Choroid plexus epithelial cell (primary cell): ENCODE data around the gene ADNP2.
A peak's percentile ranks its signal among the peaks of the same experiment; 100 is the strongest.

Experiments
- DNase-seq: peaks from one replicate; pipeline ENCODE4 v3.0.0-alpha.2; 2010; ENCODE audit warnings: low read depth
- H3K4me3 ChIP-seq: 2 replicates; pipeline ENCODE4 v1.5.1; 2011; ENCODE audit warnings: low read depth, mild to moderate bottlenecking, control low read depth, low read length, moderate library complexity
- TF ChIP-seq, protein P1 (sequence below): conservative IDR thresholded peaks from 2 replicates; pipeline ENCODE4 v1.5.1; 2011; ENCODE audit warnings: low read depth, mild to moderate bottlenecking, control low read depth, inconsistent platforms, low read length, moderate library complexity

Gene ADNP2

DNA sequence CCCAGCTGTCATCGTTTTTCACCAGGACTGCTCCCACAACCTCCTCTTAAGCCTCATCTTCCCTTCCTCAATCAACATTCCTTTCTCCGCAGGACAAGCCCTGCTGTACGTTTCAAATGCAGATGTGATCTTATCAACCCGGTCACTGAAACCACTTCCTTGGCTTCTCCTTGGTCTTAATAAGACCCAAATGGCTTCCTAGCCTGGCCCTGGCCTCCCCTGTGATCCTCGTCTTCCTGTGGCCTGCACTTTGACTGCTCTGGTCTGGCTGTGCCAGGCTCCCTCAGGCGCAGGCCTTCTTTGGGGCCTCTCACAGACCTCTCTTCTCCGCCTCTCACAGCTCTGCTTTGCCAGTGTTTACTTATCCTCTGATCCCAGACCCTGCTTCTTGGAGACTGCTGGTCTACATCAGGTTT, 4.7 kb upstream of the ADNP2 start:
- TF ChIP-seq, protein P1, sequence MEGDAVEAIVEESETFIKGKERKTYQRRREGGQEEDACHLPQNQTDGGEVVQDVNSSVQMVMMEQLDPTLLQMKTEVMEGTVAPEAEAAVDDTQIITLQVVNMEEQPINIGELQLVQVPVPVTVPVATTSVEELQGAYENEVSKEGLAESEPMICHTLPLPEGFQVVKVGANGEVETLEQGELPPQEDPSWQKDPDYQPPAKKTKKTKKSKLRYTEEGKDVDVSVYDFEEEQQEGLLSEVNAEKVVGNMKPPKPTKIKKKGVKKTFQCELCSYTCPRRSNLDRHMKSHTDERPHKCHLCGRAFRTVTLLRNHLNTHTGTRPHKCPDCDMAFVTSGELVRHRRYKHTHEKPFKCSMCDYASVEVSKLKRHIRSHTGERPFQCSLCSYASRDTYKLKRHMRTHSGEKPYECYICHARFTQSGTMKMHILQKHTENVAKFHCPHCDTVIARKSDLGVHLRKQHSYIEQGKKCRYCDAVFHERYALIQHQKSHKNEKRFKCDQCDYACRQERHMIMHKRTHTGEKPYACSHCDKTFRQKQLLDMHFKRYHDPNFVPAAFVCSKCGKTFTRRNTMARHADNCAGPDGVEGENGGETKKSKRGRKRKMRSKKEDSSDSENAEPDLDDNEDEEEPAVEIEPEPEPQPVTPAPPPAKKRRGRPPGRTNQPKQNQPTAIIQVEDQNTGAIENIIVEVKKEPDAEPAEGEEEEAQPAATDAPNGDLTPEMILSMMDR = no peak
- H3K4me3 ChIP-seq = no peak overlapping the region
- DNase-seq = peak; percentile 45

DNA sequence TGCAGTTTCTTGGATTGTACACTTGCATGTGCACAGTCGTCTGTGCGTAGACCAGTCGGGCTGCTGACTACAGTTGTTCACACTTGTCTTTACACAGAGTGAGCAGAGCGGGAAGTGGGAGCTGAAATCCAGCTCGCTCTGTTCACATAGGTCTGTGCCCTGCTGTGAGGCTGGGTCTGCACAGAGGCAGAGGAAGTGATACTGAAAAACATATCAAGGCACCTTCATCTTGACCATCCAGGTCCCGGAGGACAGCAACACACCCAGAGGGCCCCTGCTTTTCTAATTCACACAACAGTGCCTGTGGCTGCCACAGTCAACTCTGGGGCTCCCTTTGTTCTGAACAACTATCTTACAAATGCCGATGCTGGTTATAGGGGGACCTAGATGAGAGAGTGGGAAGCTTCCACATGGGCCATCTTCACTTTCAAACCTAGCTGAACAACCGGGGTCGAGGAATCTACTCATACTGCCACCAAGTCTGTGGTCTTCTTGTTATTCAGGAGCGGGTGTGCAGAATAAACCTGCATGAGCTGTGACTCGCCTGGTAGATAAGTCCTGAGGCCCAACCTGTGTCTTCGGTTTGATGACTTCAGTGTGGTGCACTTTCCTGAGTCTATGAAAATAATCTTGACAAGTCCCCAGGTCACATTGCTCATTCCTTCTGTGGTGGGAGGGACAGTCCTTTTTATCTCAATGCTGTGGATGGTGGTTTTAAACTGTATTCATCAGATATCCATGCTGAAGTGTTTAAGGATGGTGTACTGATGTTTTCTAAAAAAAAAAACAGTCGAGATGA, 3.5 kb upstream of the ADNP2 start:
- TF ChIP-seq, protein P1 = no peak
- H3K4me3 ChIP-seq = no peak overlapping the region
- DNase-seq = no peak

DNA sequence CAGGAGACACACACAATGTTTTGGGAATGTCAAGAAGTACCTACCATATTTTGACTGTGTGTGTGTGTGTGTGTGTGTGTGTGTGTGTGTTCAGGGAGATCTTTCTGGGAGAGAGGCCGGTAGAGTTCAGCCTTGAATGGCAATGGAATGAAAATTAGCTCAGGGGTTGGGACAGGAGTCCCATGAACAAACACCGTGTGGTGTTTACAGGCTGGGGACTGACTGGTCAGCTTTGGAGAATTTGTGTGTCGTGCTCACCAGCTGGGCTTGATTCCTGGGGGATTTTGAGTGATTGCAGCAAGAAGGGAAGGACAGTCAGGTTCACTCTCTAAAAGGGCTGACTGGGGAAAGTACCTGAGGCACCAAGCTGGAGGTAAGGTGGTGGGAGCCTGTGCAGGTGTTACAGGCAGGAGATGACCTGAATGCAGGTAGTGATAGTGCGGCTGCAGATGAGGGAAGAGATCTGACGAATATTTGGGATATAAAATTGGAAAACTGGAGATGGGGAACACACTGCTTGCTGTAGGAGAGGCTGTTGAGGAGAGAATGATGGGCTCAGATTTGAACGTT, 2.5 kb upstream of the ADNP2 start:
- H3K4me3 ChIP-seq = no peak overlapping the region
- TF ChIP-seq, protein P1 = no peak
- DNase-seq = peak; percentile 12

DNA sequence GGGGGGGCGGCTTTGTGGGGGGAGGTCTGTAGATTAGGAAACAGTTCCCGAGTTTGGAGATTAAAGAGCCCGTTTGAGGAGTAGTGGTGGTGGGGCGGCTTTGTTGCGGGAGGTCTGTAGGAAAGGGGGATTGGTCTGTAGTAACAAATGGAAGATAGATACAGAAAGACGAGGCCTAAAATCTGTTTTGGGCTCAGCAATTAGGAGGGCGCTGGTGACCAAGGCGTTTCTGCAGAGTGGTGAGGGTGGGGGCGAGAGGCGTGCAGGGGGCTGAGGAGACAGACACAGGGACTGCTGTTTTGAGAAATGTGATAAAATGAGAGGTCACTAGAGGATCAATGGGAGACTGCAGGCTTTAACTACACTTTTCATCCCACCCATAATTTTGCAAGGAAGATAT, 1.6 kb upstream of the ADNP2 start:
- TF ChIP-seq, protein P1 = no peak
- no peak overlapping the region for H3K4me3 ChIP-seq
- no peak for DNase-seq

DNA sequence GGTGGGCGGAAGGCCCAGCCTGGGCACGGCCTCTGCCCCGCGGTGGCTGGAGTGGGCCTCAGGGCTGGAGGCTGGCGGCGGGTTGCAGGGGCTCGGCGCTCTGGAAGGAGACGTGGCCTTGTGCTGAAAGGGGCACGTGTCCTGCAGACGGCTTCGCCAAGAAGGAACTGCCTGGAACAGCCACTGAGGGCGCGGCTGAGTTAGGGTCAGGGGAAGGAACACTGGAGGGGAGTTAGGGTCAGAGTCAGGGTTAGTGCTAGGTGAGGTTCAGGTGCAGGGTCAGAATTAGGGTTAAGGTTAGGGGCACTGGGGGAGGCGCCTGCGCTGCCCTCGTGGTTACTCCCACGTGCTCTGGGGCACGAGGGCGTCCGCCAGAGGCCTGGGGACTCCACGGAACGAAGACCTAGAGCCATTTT, 933 bp upstream of the ADNP2 start:
- H3K4me3 ChIP-seq = no peak overlapping the region
- TF ChIP-seq, protein P1 = no peak
- DNase-seq = no peak

DNA sequence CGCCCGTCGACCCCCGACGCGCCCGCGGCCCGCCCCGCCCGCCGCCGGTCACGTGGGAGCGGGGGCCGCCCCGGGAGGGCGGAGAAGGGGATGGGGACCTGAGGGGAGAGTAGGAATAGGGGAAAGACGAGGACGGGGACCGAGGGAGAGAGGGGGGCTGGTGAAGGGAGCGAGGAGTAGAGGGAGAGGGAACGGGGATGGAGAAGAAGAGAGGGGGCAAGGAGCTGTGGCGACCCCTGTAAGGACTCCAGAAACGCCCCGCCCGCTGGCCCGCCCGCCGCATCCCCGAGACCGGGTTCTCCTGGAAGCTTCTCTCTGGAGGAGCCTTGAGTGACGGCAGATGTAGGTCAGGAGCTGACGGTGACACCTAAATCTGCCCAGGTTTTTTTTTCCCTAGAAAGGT, 615 bp downstream of the ADNP2 start:
- peak; percentile 53 for DNase-seq
- TF ChIP-seq, protein P1 = no peak
- peak overlapping the region; percentile 83 for H3K4me3 ChIP-seq
